Measurements from ENCODE around the gene VANGL1.
A peak's percentile ranks its signal among the peaks of the same experiment; 100 is the strongest.
"Not testable (repeated sequence)": the region's sequence is repeated elsewhere in the genome, so short reads cannot be mapped to it uniquely, and the experiment has no call there.

VANGL1 gene

DNA sequence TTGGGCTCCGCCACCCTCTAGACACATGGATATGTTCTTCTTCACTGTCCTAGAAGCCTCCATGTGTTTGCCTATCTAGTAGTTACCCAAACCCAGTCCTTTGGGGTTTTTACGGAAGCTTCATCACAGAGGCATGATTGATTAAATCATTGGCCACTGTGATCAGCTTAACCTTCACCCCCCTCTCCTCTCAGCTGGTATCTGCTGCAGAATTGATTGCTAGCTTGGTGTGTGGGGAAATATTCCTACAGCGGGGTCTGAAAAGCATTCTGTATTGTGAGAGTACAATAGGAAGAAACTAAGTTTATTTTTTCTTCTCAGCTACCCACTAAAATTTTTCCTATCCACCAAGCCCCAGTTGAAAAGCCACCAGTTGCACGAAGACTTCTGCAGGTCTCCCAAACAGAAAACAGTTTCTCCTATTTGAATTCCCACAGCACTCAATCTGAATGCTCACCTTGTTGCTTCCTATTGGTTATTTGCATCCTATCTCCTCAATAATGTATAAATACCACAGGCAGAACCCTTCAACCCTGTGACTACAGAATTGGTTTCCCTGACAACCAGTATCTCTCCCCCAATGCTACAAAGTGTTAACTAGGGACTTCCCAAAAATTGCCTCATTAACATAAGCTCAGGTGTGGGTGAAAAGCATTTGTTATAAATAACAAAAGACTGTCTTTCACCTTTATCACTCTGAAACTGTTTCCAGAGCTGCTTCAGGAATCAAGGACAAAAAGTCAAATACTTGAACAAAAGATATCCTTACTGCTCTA lies 9.3 kb upstream of the VANGL1 start:
- no peak overlapping the region for H3K4me3 ChIP-seq (ENCODE audit: low read length)
- no peak for TF ChIP-seq ZNF274 (IDR thresholded peaks at IDR 0.05; ENCODE audit: low read depth, low read length)

DNA sequence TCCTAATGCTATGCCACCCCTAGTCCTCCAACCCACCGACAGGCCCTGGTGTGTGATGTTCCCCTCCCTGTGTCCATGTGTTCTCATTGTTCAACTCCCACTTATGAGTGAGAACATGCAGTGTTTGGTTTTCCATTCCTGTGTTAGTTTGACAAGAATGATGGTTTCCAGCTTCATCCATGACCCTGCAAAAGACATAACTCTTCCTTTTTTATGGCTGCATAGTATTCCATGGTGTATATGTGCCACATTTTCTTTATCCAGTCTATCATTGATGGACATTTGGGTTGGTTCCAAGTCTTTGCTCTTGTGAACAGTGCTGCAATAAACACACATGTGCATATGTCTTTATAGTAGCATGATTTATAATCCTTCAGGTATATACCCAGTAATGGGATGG lies 8.2 kb upstream of the VANGL1 start:
- H3K4me3 ChIP-seq (ENCODE audit: low read length) = not testable (repeated sequence)

DNA sequence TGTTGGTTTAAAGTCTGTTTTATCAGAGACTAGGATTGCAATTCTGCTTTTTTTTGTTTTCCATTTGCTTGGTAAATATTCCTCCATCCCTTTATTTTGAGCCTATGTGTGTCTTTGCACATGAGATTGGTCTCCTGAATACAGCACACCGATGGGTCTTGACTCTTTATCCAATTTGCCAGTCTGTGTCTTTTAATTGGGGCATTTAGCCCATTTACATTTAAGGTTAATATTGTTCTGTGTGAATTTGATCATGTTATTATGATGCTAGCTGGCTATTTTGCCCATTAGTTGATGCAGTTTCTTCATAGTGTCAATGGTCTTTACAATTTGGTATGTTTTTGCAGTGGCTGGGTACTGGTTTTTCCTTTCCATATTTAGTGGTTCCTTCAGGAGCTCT lies 4.5 kb upstream of the VANGL1 start:
- H3K4me3 ChIP-seq (ENCODE audit: low read length) = not testable (repeated sequence)

DNA sequence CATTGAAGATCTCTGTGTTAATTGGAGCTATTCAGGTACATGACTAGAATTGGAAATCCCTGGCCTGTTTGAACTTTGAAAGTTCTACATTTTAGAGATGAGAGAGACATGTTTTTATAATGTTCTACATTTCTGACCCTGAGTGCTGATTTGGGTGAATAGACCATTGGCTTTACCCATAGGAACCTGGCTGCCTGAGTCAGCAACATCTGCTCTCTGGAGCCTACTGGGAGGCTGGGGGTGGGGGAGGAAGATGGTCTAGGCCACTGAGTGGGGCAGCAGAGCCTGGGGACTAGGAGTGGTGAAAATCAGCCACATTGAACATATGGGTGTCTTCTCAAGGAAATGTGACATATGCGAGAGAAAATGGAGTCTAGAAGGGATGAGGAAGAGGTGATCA lies 1.4 kb upstream of the VANGL1 start:
- TF ChIP-seq ZNF274 (IDR thresholded peaks at IDR 0.05; ENCODE audit: low read depth, low read length) = no peak
- H3K4me3 ChIP-seq (ENCODE audit: low read length) = no peak overlapping the region

DNA sequence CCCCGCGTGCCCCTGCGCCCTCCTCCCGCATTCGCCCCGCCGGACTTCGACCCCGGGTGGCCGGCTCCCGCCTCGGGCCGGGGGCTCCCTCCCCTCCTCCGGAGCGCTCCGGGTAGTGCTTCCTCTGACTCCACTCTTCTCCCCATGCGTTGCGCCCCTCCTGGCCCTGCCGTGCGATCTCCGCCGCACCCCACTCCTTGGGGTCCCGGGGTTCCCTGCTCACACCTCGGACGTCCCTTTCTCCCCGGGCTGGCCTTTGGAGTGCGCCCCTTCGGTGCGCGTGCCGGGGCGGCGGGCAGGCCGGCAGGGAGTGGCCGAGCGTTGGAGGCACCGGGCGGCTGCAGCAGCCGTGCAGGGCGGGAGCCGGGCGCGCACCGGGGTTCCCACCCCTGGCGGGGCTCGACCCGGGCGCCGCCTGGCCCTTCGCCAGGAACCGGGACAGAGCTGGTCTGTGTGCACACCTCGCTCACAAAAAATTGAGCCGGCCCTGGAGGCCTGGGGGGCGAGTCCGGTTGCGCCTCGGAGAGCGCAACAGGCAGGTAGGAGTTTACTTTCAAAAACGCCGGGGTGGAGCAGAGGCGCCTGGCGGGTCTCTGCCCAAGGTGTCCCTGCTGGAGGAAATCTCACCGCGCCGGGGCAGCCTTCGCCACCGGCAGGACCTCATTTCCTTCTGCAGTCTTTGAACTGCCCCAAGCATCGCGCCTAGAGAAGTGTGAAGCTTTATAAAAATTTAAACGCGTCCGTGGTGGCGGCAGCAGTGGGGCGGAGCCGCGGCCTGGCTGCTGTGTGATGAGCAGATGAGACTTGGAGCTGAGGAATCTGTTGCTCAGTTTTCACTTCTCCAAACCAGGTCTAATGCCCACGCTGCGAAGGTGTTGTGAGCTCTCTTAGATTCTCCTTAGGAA lies 650 bp downstream of the VANGL1 start:
- H3K4me3 ChIP-seq (ENCODE audit: low read length) = peak overlapping the region; percentile 88
- TF ChIP-seq ZNF274 (IDR thresholded peaks at IDR 0.05; ENCODE audit: low read depth, low read length) = no peak

DNA sequence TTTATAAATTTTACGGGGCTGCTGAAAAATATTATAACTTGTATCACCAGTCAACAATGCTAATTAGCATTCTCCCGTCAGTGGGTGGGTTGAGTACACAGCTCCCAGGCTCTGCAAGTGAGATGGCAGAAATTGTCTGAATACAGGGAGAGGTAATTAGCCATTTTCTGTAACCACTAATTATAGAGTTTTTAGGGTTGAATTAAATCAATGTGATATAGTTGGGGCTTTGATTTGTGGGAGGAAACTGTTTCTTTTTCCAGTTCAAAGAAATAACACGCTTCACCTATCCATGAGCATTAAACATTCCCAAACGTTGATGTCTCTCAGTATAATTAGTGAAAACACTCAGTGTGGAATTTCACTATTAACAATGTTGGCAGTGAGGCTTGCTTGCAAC lies 1.5 kb downstream of the VANGL1 start:
- peak overlapping the region; percentile 88; the same call in 1 of the 2 replicates for H3K4me3 ChIP-seq (ENCODE audit: low read length)

DNA sequence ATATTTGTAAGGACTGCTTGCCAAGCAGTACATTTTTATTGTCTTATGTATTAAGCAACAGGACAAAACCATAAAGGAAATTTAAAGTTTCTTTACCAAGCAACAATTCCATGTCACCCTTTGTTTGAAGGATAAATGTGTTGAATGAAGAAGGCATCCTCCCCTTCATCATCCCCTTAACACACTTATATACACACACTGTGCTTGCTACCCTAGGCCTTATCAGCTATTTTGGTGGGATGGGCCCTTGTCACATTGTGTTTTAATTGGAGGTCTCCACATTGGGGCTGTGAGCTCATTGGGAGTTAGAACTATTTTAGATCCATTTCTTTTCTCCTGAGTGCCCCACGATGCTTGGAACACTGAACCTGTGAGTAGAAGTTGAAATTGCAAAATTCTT lies 1.9 kb downstream of the VANGL1 start:
- no peak for TF ChIP-seq ZNF274 (IDR thresholded peaks at IDR 0.05; ENCODE audit: low read depth, low read length)
- no peak overlapping the region; the same call in 1 of the 2 replicates for H3K4me3 ChIP-seq (ENCODE audit: low read length)

More for the DNA sequence above, 1.5 kb downstream of the VANGL1 start:
- TF ChIP-seq ZNF274 (IDR thresholded peaks at IDR 0.05; ENCODE audit: low read depth, low read length) = no peak

DNA sequence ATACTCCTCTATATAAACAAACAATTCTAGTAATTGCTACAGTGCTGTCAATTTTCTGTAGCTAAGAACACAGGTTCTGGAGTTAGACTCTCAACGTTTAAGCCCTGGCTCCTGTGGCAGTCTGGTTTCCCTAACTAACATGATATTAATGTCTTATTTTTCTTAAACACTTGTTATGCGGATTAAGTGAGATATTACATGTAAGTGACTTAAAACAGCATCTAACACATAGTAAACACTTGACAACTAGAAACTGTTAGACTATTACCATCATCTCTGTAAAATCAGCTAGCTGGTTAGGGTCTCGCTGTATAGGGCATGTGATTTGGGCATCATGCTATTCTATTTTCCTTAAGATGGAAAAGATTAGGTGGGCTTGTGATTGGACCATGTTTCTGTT lies 2.3 kb downstream of the VANGL1 start:
- H3K4me3 ChIP-seq (ENCODE audit: low read length) = no peak overlapping the region
- no peak for TF ChIP-seq ZNF274 (IDR thresholded peaks at IDR 0.05; ENCODE audit: low read depth, low read length)

DNA sequence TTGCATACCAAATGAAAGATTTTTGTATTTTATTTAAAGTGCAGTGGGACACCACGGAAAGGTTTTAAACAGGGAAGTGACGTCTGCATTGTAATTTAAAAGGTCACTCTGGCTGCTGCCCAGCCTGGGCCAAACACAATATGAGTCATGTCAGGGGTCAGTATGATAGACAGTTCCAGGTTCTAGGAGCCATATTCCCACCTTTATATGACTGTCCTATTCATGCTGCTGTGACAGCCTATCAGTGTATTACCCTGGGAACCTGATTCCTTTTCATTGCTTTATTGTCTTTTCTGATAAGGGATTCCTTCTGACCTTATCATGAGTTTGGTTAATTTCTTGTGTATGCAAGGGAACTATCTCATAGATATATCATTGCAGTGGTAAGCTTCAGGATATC lies 5.3 kb downstream of the VANGL1 start:
- no peak for TF ChIP-seq ZNF274 (IDR thresholded peaks at IDR 0.05; ENCODE audit: low read depth, low read length)
- no peak overlapping the region for H3K4me3 ChIP-seq (ENCODE audit: low read length)

DNA sequence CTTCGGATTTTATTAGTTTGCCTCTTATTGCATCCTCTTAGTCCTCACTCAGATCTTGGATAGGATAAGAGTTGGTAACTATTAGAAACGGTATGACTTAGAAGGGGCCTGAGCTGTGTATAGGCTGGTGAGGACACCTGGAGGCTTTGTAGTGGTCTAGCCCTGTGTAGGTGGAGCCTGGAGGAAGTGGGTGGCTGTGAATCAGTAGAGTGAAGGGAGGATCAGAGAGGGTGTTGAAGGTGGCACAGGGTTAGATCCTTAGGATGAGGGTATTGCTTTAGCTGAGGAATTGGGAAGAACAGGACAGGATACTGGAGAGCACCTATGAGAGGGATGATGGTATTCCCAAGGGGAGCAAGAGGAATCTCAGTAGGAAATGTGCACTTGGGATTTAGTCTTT lies 5.7 kb downstream of the VANGL1 start:
- no peak overlapping the region for H3K4me3 ChIP-seq (ENCODE audit: low read length)
- TF ChIP-seq ZNF274 (IDR thresholded peaks at IDR 0.05; ENCODE audit: low read depth, low read length) = no peak

DNA sequence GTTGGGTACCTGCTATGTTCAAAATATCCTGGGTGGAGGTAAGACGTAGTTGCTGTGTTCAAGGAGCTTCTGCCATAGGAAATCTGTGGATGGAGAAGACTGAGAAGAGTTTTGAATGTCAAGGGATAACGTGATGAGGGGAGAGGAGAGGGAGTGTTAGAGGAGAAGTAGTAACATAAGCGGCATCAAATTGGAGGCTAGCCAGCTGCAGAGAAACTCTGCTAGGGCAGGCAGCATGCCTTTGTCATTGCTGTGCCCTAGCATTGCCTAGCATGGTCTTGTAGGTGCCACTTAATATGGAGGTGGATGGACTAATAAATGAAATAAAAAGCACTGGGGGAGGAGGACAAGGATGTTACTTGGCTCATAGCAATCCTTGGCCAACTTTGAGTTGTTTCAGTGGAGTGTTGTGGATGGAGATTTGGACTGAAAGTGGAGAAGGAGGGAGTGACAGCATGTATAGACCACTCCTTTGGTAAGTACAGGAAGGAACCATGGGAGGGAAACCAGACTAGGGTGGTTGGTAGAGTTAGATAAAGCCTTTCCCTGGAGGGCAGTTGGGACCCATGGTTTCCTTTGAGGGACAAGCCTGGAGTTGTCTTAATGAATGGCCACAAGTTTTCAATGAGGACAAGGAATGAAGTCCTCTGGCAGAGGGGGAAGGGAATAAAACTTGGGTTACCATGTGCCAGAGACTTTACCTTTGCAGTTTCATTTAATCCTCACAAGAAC lies 6.3 kb downstream of the VANGL1 start:
- TF ChIP-seq ZNF274 (IDR thresholded peaks at IDR 0.05; ENCODE audit: low read depth, low read length) = no peak

DNA sequence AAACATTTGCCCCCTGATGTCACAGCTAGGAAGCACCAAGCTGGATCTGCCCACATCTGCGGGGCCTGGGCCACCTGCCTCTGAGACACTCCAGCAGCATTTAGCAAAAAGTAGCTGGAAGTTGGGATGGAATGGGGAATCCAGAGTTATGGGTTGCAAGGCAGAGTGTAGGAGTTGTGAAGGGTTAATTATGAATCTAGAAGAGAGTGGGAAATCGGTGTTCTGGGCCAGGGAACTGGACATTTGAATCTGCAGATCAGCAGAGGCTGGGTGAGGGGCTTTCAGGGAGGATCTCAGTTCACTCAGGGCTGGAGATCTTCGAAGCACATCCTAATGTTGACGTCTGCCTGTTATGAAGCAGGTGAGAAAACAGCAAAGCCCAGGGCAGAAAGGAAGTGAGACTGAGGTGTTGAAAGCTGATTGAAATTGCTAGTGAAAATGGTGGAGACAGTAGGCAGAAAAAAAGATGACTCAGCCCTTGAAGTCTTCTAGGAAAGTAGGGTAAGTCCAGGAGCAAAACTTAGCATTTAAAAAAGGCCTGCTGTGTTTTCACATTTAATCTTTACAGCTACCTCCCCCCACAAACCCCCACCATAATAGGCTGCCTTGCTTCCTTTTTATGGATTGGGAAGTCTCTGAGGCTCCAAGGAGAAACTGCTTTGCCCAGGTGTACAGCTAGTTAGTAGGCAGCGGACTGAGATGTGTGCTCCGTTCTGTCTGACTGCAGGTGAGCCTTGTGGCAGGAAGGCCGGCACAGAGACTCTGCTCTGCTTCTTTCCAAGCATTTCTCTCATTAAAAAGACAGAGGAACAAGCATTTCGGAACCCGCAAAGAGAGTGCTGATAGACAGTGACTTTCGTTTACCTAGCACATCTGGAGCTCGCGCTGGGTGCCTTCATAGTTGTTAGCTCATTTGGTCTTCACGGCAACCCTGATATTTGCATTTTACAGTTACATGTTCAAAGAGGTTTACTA lies 7.2 kb downstream of the VANGL1 start:
- no peak overlapping the region; the same call in 1 of the 2 replicates for H3K4me3 ChIP-seq (ENCODE audit: low read length)
- no peak for TF ChIP-seq ZNF274 (IDR thresholded peaks at IDR 0.05; ENCODE audit: low read depth, low read length)

More for the DNA sequence above, 6.3 kb downstream of the VANGL1 start:
- H3K4me3 ChIP-seq (ENCODE audit: low read length) = no peak overlapping the region

DNA sequence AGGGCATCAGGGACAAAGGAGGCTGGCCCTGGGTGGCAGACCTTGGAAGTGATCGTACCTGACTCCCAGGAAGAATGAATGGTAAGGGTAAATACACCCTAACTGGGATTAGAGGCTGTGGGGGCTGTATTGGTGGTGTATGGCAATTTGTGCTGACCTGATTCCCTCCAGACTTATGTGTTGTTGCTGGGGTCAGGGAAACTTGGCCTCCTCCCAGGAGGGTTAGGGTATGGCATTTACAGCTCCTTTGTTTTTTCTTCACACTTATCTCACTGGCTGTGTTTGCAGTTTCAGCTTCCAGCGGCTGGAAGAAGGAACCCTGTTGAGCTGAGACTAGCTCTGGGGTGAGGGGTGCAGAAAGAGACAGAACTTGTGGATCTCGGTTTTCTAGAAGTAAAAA lies 8.2 kb downstream of the VANGL1 start:
- H3K4me3 ChIP-seq (ENCODE audit: low read length) = no peak overlapping the region; the same call in 1 of the 2 replicates
- TF ChIP-seq ZNF274 (IDR thresholded peaks at IDR 0.05; ENCODE audit: low read depth, low read length) = no peak
